Body of pancreas (tissue), 4 donors: ENCODE measurements around the gene PRR5L.

Experiments
- POLR2A ChIP-seq, 3 donors: fragments of 450-650 bp; IDR thresholded peaks; one replicate each; pipeline ENCODE4 v1.6.1; 2016; ENCODE audit warnings: antibody characterized with exemption in 3 of 3, mild to moderate bottlenecking in 2 of 3
- TF ChIP-seq, protein P1 (sequence below), 7 experiments: fragments of 450-650 bp in 4 of 7; fragments of 200-600 bp in 3 of 7; sonication (generic) in 3 of 7; IDR thresholded peaks; one replicate each; pipeline ENCODE4 v1.5.1; 2016 to 2019; ENCODE audit warnings: antibody characterized with exemption in 7 of 7

DNA sequence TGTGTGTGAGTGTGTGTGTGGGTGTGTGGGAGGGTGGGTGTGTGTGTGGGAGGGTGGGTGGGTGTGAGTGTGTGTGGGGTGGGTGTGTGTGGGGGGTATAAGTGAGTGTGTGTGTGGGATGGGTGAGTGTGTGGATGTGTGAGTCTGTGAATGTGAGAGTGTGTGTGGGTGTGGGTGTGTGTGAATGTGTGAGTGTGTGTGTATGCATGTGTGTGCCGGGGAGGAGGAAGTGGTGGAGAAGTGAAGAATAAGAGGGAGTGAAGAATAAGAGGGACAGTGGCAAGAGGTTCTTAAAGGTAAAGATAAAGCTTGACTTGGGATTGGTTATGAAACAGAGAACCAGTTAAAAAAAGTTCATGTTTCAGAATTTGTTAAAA lies 54.0 kb downstream of the PRR5L start:
- TF ChIP-seq, protein P1, sequence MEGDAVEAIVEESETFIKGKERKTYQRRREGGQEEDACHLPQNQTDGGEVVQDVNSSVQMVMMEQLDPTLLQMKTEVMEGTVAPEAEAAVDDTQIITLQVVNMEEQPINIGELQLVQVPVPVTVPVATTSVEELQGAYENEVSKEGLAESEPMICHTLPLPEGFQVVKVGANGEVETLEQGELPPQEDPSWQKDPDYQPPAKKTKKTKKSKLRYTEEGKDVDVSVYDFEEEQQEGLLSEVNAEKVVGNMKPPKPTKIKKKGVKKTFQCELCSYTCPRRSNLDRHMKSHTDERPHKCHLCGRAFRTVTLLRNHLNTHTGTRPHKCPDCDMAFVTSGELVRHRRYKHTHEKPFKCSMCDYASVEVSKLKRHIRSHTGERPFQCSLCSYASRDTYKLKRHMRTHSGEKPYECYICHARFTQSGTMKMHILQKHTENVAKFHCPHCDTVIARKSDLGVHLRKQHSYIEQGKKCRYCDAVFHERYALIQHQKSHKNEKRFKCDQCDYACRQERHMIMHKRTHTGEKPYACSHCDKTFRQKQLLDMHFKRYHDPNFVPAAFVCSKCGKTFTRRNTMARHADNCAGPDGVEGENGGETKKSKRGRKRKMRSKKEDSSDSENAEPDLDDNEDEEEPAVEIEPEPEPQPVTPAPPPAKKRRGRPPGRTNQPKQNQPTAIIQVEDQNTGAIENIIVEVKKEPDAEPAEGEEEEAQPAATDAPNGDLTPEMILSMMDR (IDR thresholded peaks at IDR 0.05): no peak
- no peak for TF ChIP-seq POLR2A (IDR thresholded peaks at IDR 0.05)
